Stimulated activated CD8-positive, alpha-beta memory T cell treated with anti-CD3 and anti-CD28 coated beads, Interleukin-2, amount 100 ng/mL, for 1 hour (primary cell): ENCODE results near the gene LRRC42.
"Not testable (repeated sequence)": the region's sequence is repeated elsewhere in the genome, so short reads cannot be mapped to it uniquely, and the experiment has no call there.

Experiments used
- DNase-seq, 2 donors: peaks; one replicate each; pipeline ENCODE4 v3.0.0-alpha.2; 2020; ENCODE audit warnings: low read depth in 2 of 2

The LRRC42 gene

GRCh38 chr1:53967409-53968124 lies 21.4 kb downstream of the LRRC42 start:
- no peak for DNase-seq

- no peak for DNase-seq
These were observed 22.0 kb downstream of the LRRC42 start for GRCh38 chr1:53968125-53968513.

- not testable (repeated sequence) for DNase-seq
These were observed 23.2 kb downstream of the LRRC42 start for GRCh38 chr1:53969323-53969722.

- DNase-seq, result no peak
These were observed 25.6 kb downstream of the LRRC42 start for GRCh38 chr1:53971718-53972117.

GRCh38 chr1:53975861-53976260 lies 29.7 kb downstream of the LRRC42 start:
- DNase-seq, result no peak

GRCh38 chr1:53979712-53980450 lies 33.7 kb downstream of the LRRC42 start:
- DNase-seq, result no peak

- no peak for DNase-seq
These were observed 35.1 kb downstream of the LRRC42 start for GRCh38 chr1:53981220-53981619.

- no peak for DNase-seq
These were observed 36.0 kb downstream of the LRRC42 start for GRCh38 chr1:53982034-53982762.

- no peak for DNase-seq
These were observed 36.6 kb downstream of the LRRC42 start for GRCh38 chr1:53982763-53983104.

- DNase-seq, result no peak
These were observed 38.6 kb downstream of the LRRC42 start for GRCh38 chr1:53984726-53985125.

GRCh38 chr1:53986458-53986857 lies 40.3 kb downstream of the LRRC42 start:
- no peak for DNase-seq

- no peak for DNase-seq
These were observed 41.7 kb downstream of the LRRC42 start for GRCh38 chr1:53987880-53988279.

- no peak for DNase-seq
These were observed 46.1 kb downstream of the LRRC42 start for GRCh38 chr1:53992085-53992874.

GRCh38 chr1:53994516-53994915 lies 48.4 kb downstream of the LRRC42 start:
- DNase-seq, result not testable (repeated sequence)

- no peak for DNase-seq
These were observed 49.5 kb downstream of the LRRC42 start for GRCh38 chr1:53995683-53996082.

GRCh38 chr1:53998223-53998622 lies 52.1 kb downstream of the LRRC42 start:
- DNase-seq, result no peak

GRCh38 chr1:53999920-54000319 lies 53.8 kb downstream of the LRRC42 start:
- no peak for DNase-seq

- DNase-seq, result no peak
These were observed 55.4 kb downstream of the LRRC42 start for GRCh38 chr1:54001591-54001990.

GRCh38 chr1:54002544-54003248 lies 56.5 kb downstream of the LRRC42 start:
- DNase-seq, result no peak

- no peak for DNase-seq
These were observed 57.1 kb downstream of the LRRC42 start for GRCh38 chr1:54003249-54003646.

GRCh38 chr1:54003750-54004480 lies 57.8 kb downstream of the LRRC42 start:
- DNase-seq, result not testable (repeated sequence)
